GM19463 (cell line): Measurements from ENCODE around the gene IFT22.
"Not testable (repeated sequence)": the region's sequence is repeated elsewhere in the genome, so short reads cannot be mapped to it uniquely, and the experiment has no call there.

Source experiments
- ATAC-seq: cut with Tn5 transposase; IDR thresholded peaks from one replicate; pipeline ENCODE4 v1.9.1; 2021; ENCODE audit warnings: mild to moderate bottlenecking, moderate library complexity; ENCODE audit not compliant: unreplicated experiment

IFT22 gene

GRCh38 chr7:101278461-101279292 is 42.9 kb downstream of the IFT22 start:
- ATAC-seq: no peak

GRCh38 chr7:101277155-101277554 is 44.5 kb downstream of the IFT22 start:
- ATAC-seq: no peak

GRCh38 chr7:101273206-101273605 is 48.4 kb downstream of the IFT22 start:
- ATAC-seq: no peak

- ATAC-seq: no peak
Observed at GRCh38 chr7:101271021-101271420, 50.6 kb downstream of the IFT22 start.

- no peak for ATAC-seq
Observed at GRCh38 chr7:101269664-101270063, 51.9 kb downstream of the IFT22 start.

- ATAC-seq: no peak
Observed at GRCh38 chr7:101265622-101266516, 55.7 kb downstream of the IFT22 start.

GRCh38 chr7:101264102-101264706 is 57.4 kb downstream of the IFT22 start:
- ATAC-seq: not testable (repeated sequence)
